Fibroblast of lung (primary cell): ENCODE measurements around the gene MSL3B.

Experiments
- EZH2 ChIP-seq: IDR thresholded peaks from 2 replicates; pipeline ENCODE4 v1.5.1; 2012; ENCODE audit warnings: low read length, control low read depth, mild to moderate bottlenecking; ENCODE audit errors: missing control alignments
- TF ChIP-seq, protein P1 (sequence below), 2 donors: IDR thresholded peaks in 1 of 2; conservative IDR thresholded peaks in 1 of 2; 1 replicate in 1 of 2; 2 replicates in 1 of 2; pipeline ENCODE4 v1.5.1; 2011 to 2012; ENCODE audit warnings: low read length in 2 of 2, control low read depth in 1 of 2, inconsistent platforms in 1 of 2, low read depth in 1 of 2, mild to moderate bottlenecking in 1 of 2

DNA sequence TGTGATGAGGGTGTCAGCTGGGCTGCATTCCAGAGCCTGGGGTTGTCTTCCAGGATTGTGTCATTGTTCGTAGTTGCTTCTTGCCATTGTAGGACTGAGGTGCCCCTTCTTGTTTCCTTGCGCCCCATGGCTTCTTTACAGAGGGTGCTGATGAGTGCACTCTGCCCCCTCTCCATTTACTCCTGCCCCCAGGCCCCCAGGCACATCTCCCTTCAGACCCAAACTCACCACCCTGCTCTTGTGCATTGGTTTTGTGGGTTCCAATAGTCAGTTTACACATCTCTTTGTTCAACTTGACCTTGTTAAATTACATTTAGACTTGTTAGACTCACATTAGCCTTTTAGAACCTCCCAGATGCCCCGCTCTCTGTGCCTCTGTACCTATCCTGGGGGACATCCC is 47.0 kb downstream of the MSL3B start:
- TF ChIP-seq, protein P1, sequence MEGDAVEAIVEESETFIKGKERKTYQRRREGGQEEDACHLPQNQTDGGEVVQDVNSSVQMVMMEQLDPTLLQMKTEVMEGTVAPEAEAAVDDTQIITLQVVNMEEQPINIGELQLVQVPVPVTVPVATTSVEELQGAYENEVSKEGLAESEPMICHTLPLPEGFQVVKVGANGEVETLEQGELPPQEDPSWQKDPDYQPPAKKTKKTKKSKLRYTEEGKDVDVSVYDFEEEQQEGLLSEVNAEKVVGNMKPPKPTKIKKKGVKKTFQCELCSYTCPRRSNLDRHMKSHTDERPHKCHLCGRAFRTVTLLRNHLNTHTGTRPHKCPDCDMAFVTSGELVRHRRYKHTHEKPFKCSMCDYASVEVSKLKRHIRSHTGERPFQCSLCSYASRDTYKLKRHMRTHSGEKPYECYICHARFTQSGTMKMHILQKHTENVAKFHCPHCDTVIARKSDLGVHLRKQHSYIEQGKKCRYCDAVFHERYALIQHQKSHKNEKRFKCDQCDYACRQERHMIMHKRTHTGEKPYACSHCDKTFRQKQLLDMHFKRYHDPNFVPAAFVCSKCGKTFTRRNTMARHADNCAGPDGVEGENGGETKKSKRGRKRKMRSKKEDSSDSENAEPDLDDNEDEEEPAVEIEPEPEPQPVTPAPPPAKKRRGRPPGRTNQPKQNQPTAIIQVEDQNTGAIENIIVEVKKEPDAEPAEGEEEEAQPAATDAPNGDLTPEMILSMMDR (conservative IDR thresholded peaks at IDR 0.05 in 1 of 2, IDR thresholded peaks at IDR 0.05 in 1 of 2; ENCODE audit: low read depth in 1 of 2, low read length in 2 of 2), result no peak
- no peak for TF ChIP-seq EZH2
